ENCODE results near the gene ZNF775.

The ZNF775 gene

DNA sequence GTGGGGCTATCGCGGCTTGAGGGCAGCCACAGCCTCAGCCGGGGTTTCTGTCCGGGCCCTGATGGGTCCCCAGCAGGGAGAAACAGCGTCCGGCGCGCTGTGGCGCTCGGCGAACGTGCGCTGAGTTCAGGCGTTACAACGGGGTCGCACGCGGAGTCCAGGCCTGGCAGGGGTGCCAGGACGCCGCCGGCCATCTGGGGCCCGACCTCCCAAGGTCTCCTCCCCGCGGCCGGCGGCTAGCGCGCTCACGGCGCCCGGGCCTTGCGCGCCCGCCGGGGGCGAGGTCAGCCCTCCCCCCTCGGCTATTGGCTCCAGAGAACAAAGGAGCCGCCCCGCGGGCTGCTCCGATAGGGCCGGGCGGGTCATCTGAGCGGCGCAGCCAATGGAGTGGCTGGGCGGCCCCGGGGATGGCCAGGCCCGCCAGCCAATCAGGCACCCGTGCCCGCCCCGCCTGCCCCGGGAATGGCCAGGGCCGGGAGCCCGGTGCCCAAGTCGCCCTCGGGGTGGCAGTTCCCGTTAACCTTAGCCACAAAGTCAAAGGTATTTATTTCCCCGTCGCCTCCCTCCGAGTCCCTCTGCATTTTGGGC, at the start of gene ZNF775:
Gene ZNF775 (plus strand): TSS at position 478 of the 588 bp plus-strand sequence. CDS start 9,141 bp downstream, outside the sequence.
- TF ChIP-seq, protein P1, sequence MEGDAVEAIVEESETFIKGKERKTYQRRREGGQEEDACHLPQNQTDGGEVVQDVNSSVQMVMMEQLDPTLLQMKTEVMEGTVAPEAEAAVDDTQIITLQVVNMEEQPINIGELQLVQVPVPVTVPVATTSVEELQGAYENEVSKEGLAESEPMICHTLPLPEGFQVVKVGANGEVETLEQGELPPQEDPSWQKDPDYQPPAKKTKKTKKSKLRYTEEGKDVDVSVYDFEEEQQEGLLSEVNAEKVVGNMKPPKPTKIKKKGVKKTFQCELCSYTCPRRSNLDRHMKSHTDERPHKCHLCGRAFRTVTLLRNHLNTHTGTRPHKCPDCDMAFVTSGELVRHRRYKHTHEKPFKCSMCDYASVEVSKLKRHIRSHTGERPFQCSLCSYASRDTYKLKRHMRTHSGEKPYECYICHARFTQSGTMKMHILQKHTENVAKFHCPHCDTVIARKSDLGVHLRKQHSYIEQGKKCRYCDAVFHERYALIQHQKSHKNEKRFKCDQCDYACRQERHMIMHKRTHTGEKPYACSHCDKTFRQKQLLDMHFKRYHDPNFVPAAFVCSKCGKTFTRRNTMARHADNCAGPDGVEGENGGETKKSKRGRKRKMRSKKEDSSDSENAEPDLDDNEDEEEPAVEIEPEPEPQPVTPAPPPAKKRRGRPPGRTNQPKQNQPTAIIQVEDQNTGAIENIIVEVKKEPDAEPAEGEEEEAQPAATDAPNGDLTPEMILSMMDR (IDR thresholded peaks at IDR 0.05; ENCODE audit: low read depth, low read length, missing control alignments) = no peak
- DNase-seq (ENCODE audit: low read depth) = peak; percentile 74
- peak within 1 kb of the TSS; percentile 84 for H3K4me3 ChIP-seq (ENCODE audit: low read depth, low read length)
- in situ Hi-C loops (cut with HindIII; ENCODE audit: low sequenced_read_pairs) = no loop called here

DNA sequence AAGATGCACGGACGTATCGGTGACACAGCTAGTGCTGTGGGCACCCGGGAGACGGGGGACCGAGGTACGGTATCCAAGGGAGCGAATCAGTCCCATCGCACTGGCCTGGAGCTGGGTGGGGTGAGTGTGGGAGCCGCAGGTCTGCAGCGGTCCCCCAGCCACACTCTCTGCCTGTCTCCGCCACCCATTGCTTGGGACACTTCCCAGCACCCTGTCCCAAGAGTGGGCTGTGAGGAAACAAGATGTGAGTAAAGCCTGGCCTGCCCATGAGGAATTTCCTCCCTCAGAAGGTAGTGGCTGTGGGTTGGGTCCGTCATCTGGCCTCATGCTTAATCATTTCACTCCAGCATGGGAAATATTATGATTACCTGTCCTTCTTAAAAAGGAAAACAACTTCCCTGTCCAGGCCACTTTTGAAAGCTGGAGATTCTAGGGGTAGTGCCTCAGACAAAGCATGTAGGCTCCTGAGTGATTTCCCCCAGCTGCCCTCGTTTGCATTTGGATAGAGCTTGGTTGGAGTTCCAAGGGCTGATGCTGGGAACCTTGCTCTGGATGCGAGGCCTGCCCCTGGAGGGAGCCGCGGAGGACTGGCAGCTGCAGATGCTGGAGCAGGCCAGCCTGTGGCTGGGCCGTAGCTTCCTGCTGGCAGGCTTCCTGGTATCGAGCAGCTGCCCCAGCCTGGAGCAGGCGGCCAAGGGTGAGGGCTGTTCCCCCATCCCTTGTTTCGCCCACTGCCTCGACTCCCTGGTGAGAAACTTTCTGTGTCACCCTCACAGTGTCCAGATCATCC, 49.6 kb upstream of the ZNF775 start:
- in situ Hi-C loops (cut with HindIII; ENCODE audit: low sequenced_read_pairs) = no loop called here
- TF ChIP-seq, protein P1 (IDR thresholded peaks at IDR 0.05; ENCODE audit: low read depth, low read length, missing control alignments) = no peak
- no peak overlapping the region for H3K4me3 ChIP-seq (ENCODE audit: low read depth, low read length)
- no peak for DNase-seq (ENCODE audit: low read depth)

DNA sequence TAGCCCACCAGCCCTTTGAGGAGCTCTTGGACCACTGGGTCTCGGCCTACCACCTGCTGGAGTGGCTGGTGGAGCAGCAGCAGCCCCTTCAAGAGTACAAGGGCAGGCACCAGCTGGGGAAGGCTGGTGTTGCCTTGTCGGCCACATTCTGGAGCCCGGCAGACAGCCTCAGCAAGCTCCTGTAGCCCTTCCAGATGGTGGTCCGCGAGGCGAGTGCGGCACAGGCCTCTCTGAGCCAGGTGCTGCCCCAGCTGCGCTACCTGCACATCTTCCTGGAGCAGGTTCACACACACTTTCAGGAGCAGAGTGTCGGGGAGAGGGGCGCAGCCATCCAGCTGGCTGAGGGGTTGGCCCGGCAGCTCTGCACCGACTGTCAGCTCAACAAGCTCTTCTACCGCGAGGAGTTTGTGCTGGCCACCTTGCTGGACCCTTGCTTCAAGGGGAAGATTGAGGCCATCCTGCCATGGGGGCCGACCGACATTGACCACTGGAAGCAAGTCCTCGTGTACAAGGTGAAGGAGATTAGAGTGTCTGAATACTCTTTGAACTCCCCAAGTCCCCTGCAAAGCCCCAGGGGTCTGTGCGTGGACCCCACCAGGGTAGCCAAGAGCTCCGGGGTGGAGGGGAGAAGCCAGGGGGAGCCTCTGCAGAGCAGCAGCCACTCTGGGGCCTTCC, 48.8 kb upstream of the ZNF775 start:
- in situ Hi-C loops (cut with HindIII; ENCODE audit: low sequenced_read_pairs) = no loop called here
- no peak for DNase-seq (ENCODE audit: low read depth)
- TF ChIP-seq, protein P1 (IDR thresholded peaks at IDR 0.05; ENCODE audit: low read depth, low read length, missing control alignments) = no peak

DNA sequence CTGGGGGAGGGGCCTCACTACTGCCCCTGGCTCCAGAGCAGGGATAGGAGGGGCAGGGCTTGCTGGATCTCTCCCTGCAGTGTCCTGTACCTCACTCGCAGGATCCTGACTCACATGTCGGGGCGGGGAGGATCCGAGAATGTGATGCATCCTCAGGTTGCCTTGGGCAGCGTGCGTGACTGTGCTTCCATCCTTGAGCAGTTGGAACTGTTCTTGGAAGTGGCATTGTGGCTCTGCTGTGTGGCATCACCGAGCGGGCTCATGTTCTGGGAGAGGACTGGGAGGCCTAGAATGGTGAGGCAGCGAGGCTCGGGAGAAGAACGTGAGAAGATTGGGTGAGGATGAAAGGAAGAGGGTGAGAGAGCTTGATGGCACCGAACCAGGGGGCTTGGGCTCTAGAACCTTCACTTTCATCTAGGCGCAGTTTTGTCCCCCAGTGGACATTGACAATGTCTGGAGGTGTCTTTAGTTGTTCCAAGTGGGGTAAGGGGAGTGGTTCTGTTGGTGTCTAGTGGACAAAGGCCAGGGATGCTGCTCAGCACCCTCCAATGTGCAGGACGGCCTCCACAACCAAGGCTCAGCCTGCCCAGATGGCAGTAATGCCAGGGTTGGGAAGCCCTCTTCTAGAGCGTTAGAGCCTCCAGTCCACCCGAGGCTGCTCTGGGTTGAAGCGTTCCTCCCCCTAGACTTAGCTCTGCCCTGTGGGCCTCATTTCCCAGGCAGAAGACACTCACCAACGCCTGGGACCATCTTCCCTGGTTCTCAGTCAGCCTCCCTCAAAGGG, 46.1 kb upstream of the ZNF775 start:
- in situ Hi-C loops (cut with HindIII; ENCODE audit: low sequenced_read_pairs) = no loop called here
- DNase-seq (ENCODE audit: low read depth) = no peak
- TF ChIP-seq, protein P1 (IDR thresholded peaks at IDR 0.05; ENCODE audit: low read depth, low read length, missing control alignments) = no peak
- no peak overlapping the region for H3K4me3 ChIP-seq (ENCODE audit: low read depth, low read length)

More for the DNA sequence above, 48.8 kb upstream of the ZNF775 start:
- no peak overlapping the region for H3K4me3 ChIP-seq (ENCODE audit: low read depth, low read length)

DNA sequence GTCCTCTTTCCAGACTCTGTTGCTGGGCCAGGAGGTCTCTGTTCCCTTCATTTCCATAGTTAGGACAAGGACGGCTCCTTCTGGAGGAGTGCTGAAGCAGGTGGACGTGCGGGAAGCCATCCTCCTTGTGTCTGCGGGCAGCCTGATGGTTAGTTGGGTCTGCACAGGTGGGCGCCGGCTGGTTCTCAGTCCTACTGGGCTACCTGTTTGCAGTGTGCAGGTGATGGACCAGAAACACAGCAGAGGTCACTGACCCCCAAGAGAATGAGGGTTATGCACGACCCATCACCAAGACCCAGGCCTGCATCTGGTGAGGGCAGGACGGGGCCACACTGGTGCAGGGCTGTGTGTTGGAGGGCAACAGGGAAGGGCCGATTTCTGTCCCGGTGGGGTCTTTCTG, 45.5 kb upstream of the ZNF775 start:
- no peak overlapping the region for H3K4me3 ChIP-seq (ENCODE audit: low read depth, low read length)
- in situ Hi-C loops (cut with HindIII; ENCODE audit: low sequenced_read_pairs) = no loop called here
- TF ChIP-seq, protein P1 (IDR thresholded peaks at IDR 0.05; ENCODE audit: low read depth, low read length, missing control alignments) = no peak
- no peak for DNase-seq (ENCODE audit: low read depth)

DNA sequence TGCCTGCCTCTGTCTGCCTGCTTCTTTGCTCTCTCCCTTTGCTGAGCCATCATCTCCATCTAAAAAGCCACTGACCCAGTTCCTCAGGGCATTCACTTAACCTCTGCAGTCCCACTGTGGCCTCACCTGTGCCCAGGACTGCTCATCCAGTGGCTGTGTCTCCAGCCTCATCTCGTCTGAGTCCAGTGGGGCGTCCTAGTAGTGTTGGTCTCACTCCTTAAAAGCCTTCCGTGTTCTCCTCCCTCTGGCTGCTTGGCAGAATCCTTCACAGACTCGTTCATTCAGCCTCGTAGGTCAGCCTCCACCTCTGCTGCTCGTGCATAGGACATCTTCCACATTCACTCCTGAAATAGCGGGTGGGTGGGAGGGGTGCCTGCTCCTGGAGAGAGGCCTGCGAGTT, 45.0 kb upstream of the ZNF775 start:
- H3K4me3 ChIP-seq (ENCODE audit: low read depth, low read length) = no peak overlapping the region
- in situ Hi-C loops (cut with HindIII; ENCODE audit: low sequenced_read_pairs) = no loop called here
- DNase-seq (ENCODE audit: low read depth) = no peak
- TF ChIP-seq, protein P1 (IDR thresholded peaks at IDR 0.05; ENCODE audit: low read depth, low read length, missing control alignments) = no peak
